H9 (cell line): Measurements from ENCODE around the gene SYAP1. TPM values are rescaled to one million over a fixed set of nuclear protein-coding genes. Genes with fewer than 3 reads are reported as not detected.
A peak's percentile ranks its signal among the peaks of the same experiment; 100 is the strongest.

ENCODE experiments used
- DNase-seq: peaks from one replicate; pipeline ENCODE4 v3.0.0-alpha.2; 2017
- H2AFZ ChIP-seq: one replicate; pipeline ENCODE4 v1.6.1; 2013; ENCODE audit warnings: mild to moderate bottlenecking, low read length, control low read depth, moderate library complexity
- H2AK5ac ChIP-seq: 2 replicates; pipeline ENCODE4 v1.6.1; 2013; ENCODE audit warnings: low read length, control low read depth, mixed read lengths; ENCODE audit not compliant: insufficient read length
- H2BK120ac ChIP-seq: one replicate; pipeline ENCODE4 v1.6.1; 2013; ENCODE audit warnings: low read depth, mild to moderate bottlenecking, low read length, control low read depth, inconsistent platforms; ENCODE audit not compliant: poor library complexity, severe bottlenecking
- H2BK12ac ChIP-seq: 2 replicates; pipeline ENCODE4 v1.6.1; 2013; ENCODE audit warnings: low read length, control low read depth, mixed read lengths, low read depth; ENCODE audit not compliant: insufficient read length
- H2BK15ac ChIP-seq: 2 replicates; pipeline ENCODE4 v1.6.1; 2013; ENCODE audit warnings: low read depth, low read length, control low read depth
- H2BK20ac ChIP-seq: one replicate; pipeline ENCODE4 v1.6.1; 2013; ENCODE audit warnings: low read depth, mild to moderate bottlenecking, low read length, control low read depth, inconsistent platforms; ENCODE audit not compliant: poor library complexity, severe bottlenecking
- H2BK5ac ChIP-seq: 2 replicates; pipeline ENCODE4 v1.6.1; 2013; ENCODE audit warnings: low read length, control low read depth, mixed read lengths; ENCODE audit not compliant: insufficient read length
- H3K14ac ChIP-seq: 2 replicates; pipeline ENCODE4 v1.6.1; 2013; ENCODE audit warnings: low read length, control low read depth; ENCODE audit not compliant: insufficient read depth
- H3K18ac ChIP-seq: 2 replicates; pipeline ENCODE4 v1.6.1; 2013; ENCODE audit warnings: low read depth, mild to moderate bottlenecking, mixed read lengths, low read length, control low read depth; ENCODE audit not compliant: insufficient read length
- H3K23ac ChIP-seq: 2 replicates; pipeline ENCODE4 v1.6.1; 2013; ENCODE audit warnings: low read length, control low read depth, mixed read lengths, low read depth; ENCODE audit not compliant: insufficient read length
- H3K23me2 ChIP-seq: 2 replicates; pipeline ENCODE4 v1.6.1; 2013; ENCODE audit warnings: low read depth, mild to moderate bottlenecking, mixed read lengths, low read length, control low read depth; ENCODE audit not compliant: insufficient read length, poor library complexity, severe bottlenecking
- H3K27ac ChIP-seq: 2 replicates; pipeline ENCODE4 v1.5.1; 2013; ENCODE audit warnings: low read length, control low read depth, mixed read lengths, low read depth; ENCODE audit not compliant: insufficient read length
- H3K27me3 ChIP-seq: 2 replicates; pipeline ENCODE4 v1.6.1; 2013; ENCODE audit warnings: low read length, control low read depth, inconsistent platforms; ENCODE audit not compliant: insufficient read depth
- H3K4ac ChIP-seq: 2 replicates; pipeline ENCODE4 v1.6.1; 2013; ENCODE audit warnings: low read depth, mild to moderate bottlenecking, control low read depth, inconsistent platforms, low read length, moderate library complexity
- H3K4me1 ChIP-seq: 2 replicates; pipeline ENCODE4 v1.6.1; 2013; ENCODE audit warnings: low read length, control low read depth, inconsistent platforms; ENCODE audit not compliant: insufficient read depth
- H3K4me2 ChIP-seq: 2 replicates; pipeline ENCODE4 v1.6.1; 2013; ENCODE audit warnings: low read length, control low read depth, mixed read lengths; ENCODE audit not compliant: insufficient read length, insufficient read depth
- H3K56ac ChIP-seq: 2 replicates; pipeline ENCODE4 v1.6.1; 2013; ENCODE audit warnings: low read depth, mild to moderate bottlenecking, mixed read lengths, low read length, control low read depth; ENCODE audit not compliant: insufficient read length
- H3K79me1 ChIP-seq: 2 replicates; pipeline ENCODE4 v1.6.1; 2013; ENCODE audit warnings: low read depth, mild to moderate bottlenecking, moderate library complexity, low read length, control low read depth, inconsistent platforms; ENCODE audit not compliant: insufficient read depth, poor library complexity, severe bottlenecking
- H3K79me2 ChIP-seq: 2 replicates; pipeline ENCODE4 v1.6.1; 2013; ENCODE audit warnings: low read length, control low read depth, inconsistent platforms; ENCODE audit not compliant: insufficient read depth
- H3K9ac ChIP-seq: 2 replicates; pipeline ENCODE4 v1.6.1; 2013; ENCODE audit warnings: low read length, control low read depth, mixed read lengths; ENCODE audit not compliant: insufficient read length; ENCODE audit errors: extremely low read depth
- H3K9me3 ChIP-seq: one replicate; pipeline ENCODE4 v1.6.1; 2013; ENCODE audit warnings: low read depth, low read length, inconsistent platforms; ENCODE audit not compliant: control insufficient read depth
- H3T11ph ChIP-seq: one replicate; pipeline ENCODE4 v1.6.1; 2013; ENCODE audit warnings: mild to moderate bottlenecking, low read length, control low read depth, inconsistent platforms
- H4K20me1 ChIP-seq: one replicate; pipeline ENCODE4 v1.6.1; 2013; ENCODE audit not compliant: control insufficient read depth, insufficient read length, insufficient read depth
- H4K5ac ChIP-seq: 2 replicates; pipeline ENCODE4 v1.6.1; 2013; ENCODE audit warnings: low read depth, mild to moderate bottlenecking, mixed read lengths, low read length, control low read depth; ENCODE audit not compliant: insufficient read length
- H4K8ac ChIP-seq: replicated peaks from 2 replicates; pipeline ENCODE4 v1.6.1; 2013; ENCODE audit warnings: low read length, control low read depth, mixed read lengths, low read depth; ENCODE audit not compliant: insufficient read length
- H4K91ac ChIP-seq: 2 replicates; pipeline ENCODE4 v1.6.1; 2013; ENCODE audit warnings: low read depth, mild to moderate bottlenecking, moderate library complexity, mixed read lengths, low read length, control low read depth; ENCODE audit not compliant: insufficient read length
- H3K27ac Mint-ChIP-seq, 3 experiments: 2 replicates in 2 of 3; 3 replicates in 1 of 3; pipeline ENCODE4 v1.8.0; 2020 to 2021; ENCODE audit warnings: mixed read lengths in 3 of 3, mild to moderate bottlenecking in 1 of 3, moderate library complexity in 1 of 3
- H3K27me3 Mint-ChIP-seq: 2 replicates; pipeline ENCODE4 v1.8.0; 2021; ENCODE audit warnings: low read depth, mild to moderate bottlenecking, moderate library complexity, mixed read lengths
- H3K36me3 Mint-ChIP-seq, 3 experiments: 2 replicates in 2 of 3; 3 replicates in 1 of 3; pipeline ENCODE4 v1.8.0; 2020 to 2021; ENCODE audit warnings: low read depth in 3 of 3, mixed read lengths in 3 of 3; ENCODE audit not compliant: insufficient read depth in 1 of 3
- H3K4me1 Mint-ChIP-seq, 2 experiments: 2 replicates each; pipeline ENCODE4 v1.8.0; 2020; ENCODE audit warnings: mixed read lengths in 2 of 2
- H3K4me3 Mint-ChIP-seq, 2 experiments: 2 replicates in 1 of 2; 3 replicates in 1 of 2; pipeline ENCODE4 v1.8.0; 2020 to 2021; ENCODE audit warnings: mild to moderate bottlenecking in 2 of 2, mixed read lengths in 2 of 2, moderate library complexity in 1 of 2
- H3K9me3 Mint-ChIP-seq, 2 experiments: 2 replicates in 1 of 2; 3 replicates in 1 of 2; pipeline ENCODE4 v1.8.0; 2020; ENCODE audit warnings: mild to moderate bottlenecking in 2 of 2, mixed read lengths in 2 of 2, moderate library complexity in 1 of 2
- WGBS: extraction: QIAGEN DNeasy Blood & Tissue Kit; methylation state at CpG from one replicate; pipeline ENCODE4 v1.1.7; 2013; ENCODE audit warnings: missing lambda C conversion rate, low lambda C conversion rate, mixed read lengths; ENCODE audit not compliant: insufficient read length; ENCODE audit errors: extremely low coverage; 5-methylcytosine and 5-hydroxymethylcytosine counted together
- total RNA-seq: library from RNA; stranded (reverse); gene quantifications from 2 replicates; pipeline ENCODE4 v1.2.1, GENCODE V29; 2021
- TF ChIP-seq, protein P1 (sequence below): fragments of 200-600 bp; sonication (generic); conservative IDR thresholded peaks from 3 replicates; pipeline ENCODE4 v1.8.0; 2021; ENCODE audit warnings: antibody characterized with exemption, mild to moderate bottlenecking

SYAP1 gene
- total RNA-seq, 1 experiment from 2014 or later = 42.7 TPM

DNA sequence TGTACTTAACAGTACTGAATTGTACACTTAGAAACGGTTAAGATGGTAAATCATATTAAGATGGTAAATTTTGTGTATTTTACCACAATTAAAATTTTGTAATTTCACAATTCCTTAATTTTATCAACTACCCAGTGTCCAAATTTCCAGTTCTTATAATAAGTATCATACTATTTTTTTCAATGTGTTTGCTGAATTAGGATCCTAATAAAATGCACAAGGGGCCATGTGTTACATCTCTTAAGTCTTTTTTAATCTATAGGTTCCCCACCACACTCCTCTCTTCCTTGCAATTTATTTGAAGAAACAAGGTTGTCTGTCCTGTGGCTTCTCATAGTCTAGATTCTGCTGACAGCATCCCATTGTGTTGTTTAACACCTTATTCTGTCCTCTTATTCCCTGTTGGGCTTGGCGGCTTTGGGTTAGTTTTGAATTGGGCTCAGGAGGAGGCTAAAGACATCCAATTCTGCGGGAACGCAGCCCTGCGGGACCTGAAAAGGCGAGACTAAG, 533 bp upstream of the SYAP1 start:
- no peak overlapping the region for H3K56ac ChIP-seq
- no peaks in the 10 kb centered on the region for H3K4me1 ChIP-seq
- H3K9me3 Mint-ChIP-seq = no peaks in the 10 kb centered on the region; a peak in 2 of 5 replicates
- H4K91ac ChIP-seq = no peak overlapping the region
- TF ChIP-seq, protein P1, sequence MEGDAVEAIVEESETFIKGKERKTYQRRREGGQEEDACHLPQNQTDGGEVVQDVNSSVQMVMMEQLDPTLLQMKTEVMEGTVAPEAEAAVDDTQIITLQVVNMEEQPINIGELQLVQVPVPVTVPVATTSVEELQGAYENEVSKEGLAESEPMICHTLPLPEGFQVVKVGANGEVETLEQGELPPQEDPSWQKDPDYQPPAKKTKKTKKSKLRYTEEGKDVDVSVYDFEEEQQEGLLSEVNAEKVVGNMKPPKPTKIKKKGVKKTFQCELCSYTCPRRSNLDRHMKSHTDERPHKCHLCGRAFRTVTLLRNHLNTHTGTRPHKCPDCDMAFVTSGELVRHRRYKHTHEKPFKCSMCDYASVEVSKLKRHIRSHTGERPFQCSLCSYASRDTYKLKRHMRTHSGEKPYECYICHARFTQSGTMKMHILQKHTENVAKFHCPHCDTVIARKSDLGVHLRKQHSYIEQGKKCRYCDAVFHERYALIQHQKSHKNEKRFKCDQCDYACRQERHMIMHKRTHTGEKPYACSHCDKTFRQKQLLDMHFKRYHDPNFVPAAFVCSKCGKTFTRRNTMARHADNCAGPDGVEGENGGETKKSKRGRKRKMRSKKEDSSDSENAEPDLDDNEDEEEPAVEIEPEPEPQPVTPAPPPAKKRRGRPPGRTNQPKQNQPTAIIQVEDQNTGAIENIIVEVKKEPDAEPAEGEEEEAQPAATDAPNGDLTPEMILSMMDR = no peak
- H3K4me2 ChIP-seq = peak overlapping the region; percentile 50
- H2BK12ac ChIP-seq = no peak overlapping the region
- H3K27ac ChIP-seq = peak overlapping the region; percentile 77
- H3K14ac ChIP-seq = peak overlapping the region; percentile 75; the same call in 1 of the 2 replicates
- H4K5ac ChIP-seq = peak overlapping the region; percentile 36
- peaks cover 22% of the 10 kb centered on the region; the same call in 1 of the 2 replicates for H3K79me2 ChIP-seq
- no peak overlapping the region for H2AK5ac ChIP-seq
- peaks cover 7% of the 10 kb centered on the region for H3K23me2 ChIP-seq
- no peak overlapping the region for H4K8ac ChIP-seq
- H3K79me1 ChIP-seq = peaks cover 3% of the 10 kb centered on the region
- no peaks in the 10 kb centered on the region for H3K27me3 ChIP-seq
- no peak overlapping the region for H2AFZ ChIP-seq
- no peaks in the 10 kb centered on the region for H3K27me3 Mint-ChIP-seq
- H3T11ph ChIP-seq = peak overlapping the region; percentile 93
- no CpG with 5 or more reads among the region's 6 CpGs for WGBS
- no peaks in the 10 kb centered on the region for H4K20me1 ChIP-seq
- peak overlapping the region; percentile 89 for H3K18ac ChIP-seq
- peak overlapping the region; percentile 97 for H3K9ac ChIP-seq
- peak overlapping the region; percentile 98 to 100 (median 100) for H3K27ac Mint-ChIP-seq
- no peak overlapping the region for H2BK20ac ChIP-seq
- peaks cover 8 to 19% (median 15%) of the 10 kb centered on the region in 3 experiments; a peak in 6 of 7 replicates for H3K36me3 Mint-ChIP-seq
- H3K4me3 Mint-ChIP-seq = peak overlapping the region; percentile 95 to 98
- H3K4ac ChIP-seq = no peak overlapping the region; the same call in 1 of the 2 replicates
- H2BK120ac ChIP-seq = no peak overlapping the region
- H3K23ac ChIP-seq = no peak overlapping the region
- peak overlapping the region; percentile 35 for H2BK5ac ChIP-seq
- H2BK15ac ChIP-seq = no peak overlapping the region
- DNase-seq = no peak
- H3K9me3 ChIP-seq = no peaks in the 10 kb centered on the region
- peaks cover 21 to 28% of the 10 kb centered on the region in 2 experiments for H3K4me1 Mint-ChIP-seq
